Mucosa of rectum (tissue), 2 donors: Measurements from ENCODE around the gene MATCAP1.

Experiments
- H3K27ac ChIP-seq, 2 donors: one replicate each; pipeline ENCODE4 v1.7.0; 2013; ENCODE audit warnings: inconsistent platforms in 2 of 2, low read depth in 2 of 2, low read length in 2 of 2
- H3K27me3 ChIP-seq, 2 donors: one replicate each; pipeline ENCODE4 v1.7.0; 2013; ENCODE audit warnings: low read length in 2 of 2; ENCODE audit not compliant: control insufficient read depth in 2 of 2, insufficient read depth in 2 of 2
- H3K36me3 ChIP-seq, 2 donors: one replicate each; pipeline ENCODE4 v1.7.0; 2013; ENCODE audit warnings: low read length in 2 of 2; ENCODE audit not compliant: control insufficient read depth in 2 of 2, insufficient read depth in 2 of 2
- H3K4me1 ChIP-seq, 2 donors: one replicate each; pipeline ENCODE4 v1.7.0; 2013; ENCODE audit warnings: low read length in 2 of 2, mild to moderate bottlenecking in 1 of 2; ENCODE audit not compliant: control insufficient read depth in 2 of 2, insufficient read depth in 2 of 2
- H3K4me3 ChIP-seq, 2 donors: one replicate each; pipeline ENCODE4 v1.7.0; 2013; ENCODE audit warnings: low read length in 2 of 2
- H3K9ac ChIP-seq, 2 donors: one replicate each; pipeline ENCODE4 v1.7.0; 2013; ENCODE audit warnings: low read length in 2 of 2, low read depth in 1 of 2, mild to moderate bottlenecking in 1 of 2
- H3K9me3 ChIP-seq, 2 donors: one replicate each; pipeline ENCODE4 v1.7.0; 2013; ENCODE audit warnings: low read length in 2 of 2; ENCODE audit not compliant: control insufficient read depth in 2 of 2
- donor health status: healthy.
- donor health status: Normal muscosa, but diverticular disease.

The MATCAP1 gene

GRCh38 chr16:67148656-67149275, 35.0 kb downstream of the MATCAP1 start:
- Histone ChIP-seq H3K4me1 (peaks cover 2 to 10% of the 10 kb centered on the region in 2 donors), H3K36me3 (peaks cover 35 to 42% of the 10 kb centered on the region in 2 donors), H3K27ac (no peak overlapping the region), H3K9me3 (no peaks in the 10 kb centered on the region), H3K4me3 (no peak overlapping the region), H3K9ac (no peak overlapping the region), H3K27me3 (no peaks in the 10 kb centered on the region)

DNA sequence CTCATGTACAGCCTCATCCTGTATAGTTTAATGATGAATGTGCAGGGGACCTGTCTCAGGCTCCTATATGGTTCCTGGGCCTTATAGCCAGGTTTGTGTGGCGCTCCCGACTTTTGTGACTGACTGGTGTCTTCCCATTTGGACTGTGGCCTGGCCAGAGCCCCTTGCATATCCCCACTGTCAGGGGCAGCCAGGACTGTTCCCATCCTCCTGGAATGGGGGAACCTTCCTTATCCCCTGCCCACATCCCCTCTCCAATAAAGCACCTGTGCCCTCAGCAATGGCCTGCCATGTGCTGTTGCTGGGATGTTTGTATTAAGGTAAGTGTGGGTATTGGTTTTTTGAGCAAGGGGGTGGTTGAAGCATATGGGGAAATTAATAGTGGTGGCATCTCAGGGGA, 35.5 kb downstream of the MATCAP1 start:
- Histone ChIP-seq H3K9me3 (no peaks in the 10 kb centered on the region), H3K36me3 (peaks cover 40 to 46% of the 10 kb centered on the region in 2 donors), H3K4me3 (no peak overlapping the region), H3K27me3 (no peaks in the 10 kb centered on the region), H3K27ac (no peak overlapping the region), H3K9ac (no peak overlapping the region), H3K4me1 (peaks cover 2 to 10% of the 10 kb centered on the region in 2 donors)

GRCh38 chr16:67147437-67148140, 36.2 kb downstream of the MATCAP1 start:
- H3K27ac ChIP-seq, result no peak overlapping the region
- H3K9ac ChIP-seq, result no peak overlapping the region
- H3K36me3 ChIP-seq, result peaks cover 46 to 51% of the 10 kb centered on the region in 2 donors
- H3K4me1 ChIP-seq, result peaks cover 2 to 10% of the 10 kb centered on the region in 2 donors
- H3K4me3 ChIP-seq, result no peak overlapping the region
- H3K27me3 ChIP-seq, result no peaks in the 10 kb centered on the region
- no peaks in the 10 kb centered on the region for H3K9me3 ChIP-seq

DNA sequence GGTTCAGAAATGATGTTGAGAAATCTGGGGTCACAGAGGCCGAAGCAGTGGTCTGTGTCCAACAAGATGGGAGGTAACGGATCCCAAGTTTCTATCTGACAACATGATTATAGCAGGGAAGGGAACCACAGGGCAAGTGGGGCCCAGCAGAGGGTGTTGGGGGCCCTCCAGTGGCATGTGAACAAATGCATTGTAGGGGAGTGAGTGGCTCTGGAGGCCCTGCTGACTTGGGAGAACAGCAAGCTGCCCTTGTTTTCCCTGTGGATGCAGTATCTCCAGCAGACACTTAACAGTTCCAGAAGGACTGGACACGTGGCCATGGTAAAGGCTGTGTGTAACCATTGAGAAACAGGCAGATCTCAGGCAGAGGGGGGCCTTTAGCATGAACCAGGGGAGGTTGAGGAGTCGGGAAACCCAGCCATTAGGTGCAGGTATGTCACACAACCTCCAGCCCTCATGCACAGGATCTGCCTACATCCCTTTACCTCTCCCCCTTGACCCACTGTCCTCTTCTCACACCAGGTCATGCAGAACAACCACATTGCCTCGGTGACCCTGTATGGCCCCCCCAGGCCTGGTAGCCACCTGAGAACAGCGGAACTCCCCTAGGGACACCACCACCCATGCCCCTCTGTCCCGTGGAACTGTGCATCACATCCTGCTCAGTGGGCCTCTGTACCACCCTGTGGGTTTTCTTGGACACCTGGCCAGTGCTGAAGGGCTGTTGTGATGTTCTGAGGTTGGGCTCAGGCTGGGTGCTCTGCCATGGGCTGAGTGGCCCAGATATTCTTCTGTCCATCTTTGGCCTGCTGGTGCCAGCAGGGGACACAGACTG, 37.0 kb downstream of the MATCAP1 start:
- no peaks in the 10 kb centered on the region for H3K27me3 ChIP-seq
- H3K27ac ChIP-seq, result no peak overlapping the region
- H3K9me3 ChIP-seq, result no peaks in the 10 kb centered on the region
- peaks cover 2 to 10% of the 10 kb centered on the region in 2 donors for H3K4me1 ChIP-seq
- peaks cover 48 to 59% of the 10 kb centered on the region in 2 donors for H3K36me3 ChIP-seq
- H3K4me3 ChIP-seq, result no peak overlapping the region
- H3K9ac ChIP-seq, result no peak overlapping the region

- Histone ChIP-seq H3K4me3 (no peak overlapping the region), H3K9ac (no peak overlapping the region), H3K36me3 (peaks cover 58 to 69% of the 10 kb centered on the region in 2 donors), H3K9me3 (no peaks in the 10 kb centered on the region), H3K27me3 (no peaks in the 10 kb centered on the region), H3K27ac (no peak overlapping the region), H3K4me1 (peaks cover 2 to 4% of the 10 kb centered on the region in 2 donors)
Measured at GRCh38 chr16:67145746-67146145, 38.0 kb downstream of the MATCAP1 start.

DNA sequence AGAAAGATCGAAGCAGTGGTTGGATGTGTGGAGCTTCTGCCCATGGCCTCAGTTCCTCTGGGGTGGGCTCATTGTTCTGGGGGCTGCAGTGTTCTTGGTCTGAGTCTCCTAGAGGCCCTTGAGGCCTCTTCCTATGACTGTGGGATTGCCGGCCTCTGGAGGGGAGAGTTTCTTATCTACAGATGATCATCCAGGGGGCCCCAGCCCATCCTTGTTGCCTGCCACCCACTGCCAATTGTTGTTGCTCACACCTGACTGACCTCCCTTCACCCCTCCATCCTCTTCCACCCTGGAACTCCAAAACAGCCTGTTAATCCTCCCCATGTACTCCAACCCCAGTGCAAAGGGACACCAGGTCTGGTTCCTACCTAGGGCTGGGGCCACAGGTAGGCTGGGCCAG, 38.8 kb downstream of the MATCAP1 start:
- Histone ChIP-seq H3K36me3 (peaks cover 65 to 77% of the 10 kb centered on the region in 2 donors), H3K27ac (no peak overlapping the region), H3K4me1 (no peaks in the 10 kb centered on the region), H3K9me3 (no peaks in the 10 kb centered on the region), H3K9ac (no peak overlapping the region), H3K27me3 (no peaks in the 10 kb centered on the region), H3K4me3 (no peak overlapping the region)

GRCh38 chr16:67142342-67142741, 41.4 kb downstream of the MATCAP1 start:
- H3K36me3 ChIP-seq, result peaks cover 67 to 82% of the 10 kb centered on the region in 2 donors
- H3K9ac ChIP-seq, result no peak overlapping the region
- no peaks in the 10 kb centered on the region for H3K4me1 ChIP-seq
- no peak overlapping the region for H3K4me3 ChIP-seq
- H3K27me3 ChIP-seq, result no peaks in the 10 kb centered on the region
- no peaks in the 10 kb centered on the region for H3K9me3 ChIP-seq
- H3K27ac ChIP-seq, result no peak overlapping the region

GRCh38 chr16:67141391-67141790, 42.4 kb downstream of the MATCAP1 start:
- no peak overlapping the region for H3K9ac ChIP-seq
- no peak overlapping the region for H3K4me3 ChIP-seq
- no peaks in the 10 kb centered on the region for H3K27me3 ChIP-seq
- no peaks in the 10 kb centered on the region for H3K4me1 ChIP-seq
- peaks cover 57 to 77% of the 10 kb centered on the region in 2 donors for H3K36me3 ChIP-seq
- H3K9me3 ChIP-seq, result no peaks in the 10 kb centered on the region
- no peak overlapping the region for H3K27ac ChIP-seq

- Histone ChIP-seq H3K9ac (no peak overlapping the region), H3K9me3 (no peaks in the 10 kb centered on the region), H3K4me1 (no peaks in the 10 kb centered on the region), H3K4me3 (no peak overlapping the region), H3K27ac (no peak overlapping the region), H3K27me3 (no peaks in the 10 kb centered on the region), H3K36me3 (peaks cover 44 to 69% of the 10 kb centered on the region in 2 donors)
Measured at GRCh38 chr16:67137605-67138004, 46.2 kb downstream of the MATCAP1 start.

DNA sequence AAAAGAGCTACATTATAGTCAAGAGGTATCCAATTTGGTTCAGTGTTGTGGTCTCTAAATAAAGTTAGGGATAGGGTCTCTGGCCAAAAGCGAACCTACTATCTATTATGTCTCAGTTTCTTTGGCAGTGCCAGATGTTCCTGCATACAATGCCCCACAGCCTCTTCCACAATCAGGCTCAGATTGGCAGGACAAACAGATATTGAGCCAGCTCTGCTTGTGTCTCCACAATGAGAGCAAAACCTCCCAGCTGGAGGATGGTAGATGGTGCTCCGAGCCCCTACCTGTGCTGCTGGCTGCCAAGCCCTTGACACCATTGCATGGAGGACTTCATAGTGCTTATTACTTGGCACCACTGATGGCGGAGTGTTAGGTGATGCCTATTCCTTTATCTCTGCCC, 54.3 kb downstream of the MATCAP1 start:
- no peak overlapping the region for H3K9ac ChIP-seq
- H3K36me3 ChIP-seq, result peaks cover 29 to 50% of the 10 kb centered on the region in 2 donors
- no peak overlapping the region for H3K27ac ChIP-seq

More for the DNA sequence above, 54.3 kb downstream of the MATCAP1 start:
- no peaks in the 10 kb centered on the region for H3K27me3 ChIP-seq
- no peak overlapping the region for H3K4me3 ChIP-seq
- H3K4me1 ChIP-seq, result no peaks in the 10 kb centered on the region
- H3K9me3 ChIP-seq, result no peaks in the 10 kb centered on the region
